HEK293T (cell line): ENCODE data around the gene KCNK5.

Source experiments
- ARNT ChIP-seq: fragments of 450-650 bp; IDR thresholded peaks from 2 replicates; pipeline ENCODE4 v1.6.1; 2017; ENCODE audit warnings: mild to moderate bottlenecking
- BHLHE40 ChIP-seq: fragments of 450-650 bp; IDR thresholded peaks from 2 replicates; pipeline ENCODE4 v1.6.1; 2016; ENCODE audit warnings: mild to moderate bottlenecking, moderate library complexity, borderline replicate concordance

DNA sequence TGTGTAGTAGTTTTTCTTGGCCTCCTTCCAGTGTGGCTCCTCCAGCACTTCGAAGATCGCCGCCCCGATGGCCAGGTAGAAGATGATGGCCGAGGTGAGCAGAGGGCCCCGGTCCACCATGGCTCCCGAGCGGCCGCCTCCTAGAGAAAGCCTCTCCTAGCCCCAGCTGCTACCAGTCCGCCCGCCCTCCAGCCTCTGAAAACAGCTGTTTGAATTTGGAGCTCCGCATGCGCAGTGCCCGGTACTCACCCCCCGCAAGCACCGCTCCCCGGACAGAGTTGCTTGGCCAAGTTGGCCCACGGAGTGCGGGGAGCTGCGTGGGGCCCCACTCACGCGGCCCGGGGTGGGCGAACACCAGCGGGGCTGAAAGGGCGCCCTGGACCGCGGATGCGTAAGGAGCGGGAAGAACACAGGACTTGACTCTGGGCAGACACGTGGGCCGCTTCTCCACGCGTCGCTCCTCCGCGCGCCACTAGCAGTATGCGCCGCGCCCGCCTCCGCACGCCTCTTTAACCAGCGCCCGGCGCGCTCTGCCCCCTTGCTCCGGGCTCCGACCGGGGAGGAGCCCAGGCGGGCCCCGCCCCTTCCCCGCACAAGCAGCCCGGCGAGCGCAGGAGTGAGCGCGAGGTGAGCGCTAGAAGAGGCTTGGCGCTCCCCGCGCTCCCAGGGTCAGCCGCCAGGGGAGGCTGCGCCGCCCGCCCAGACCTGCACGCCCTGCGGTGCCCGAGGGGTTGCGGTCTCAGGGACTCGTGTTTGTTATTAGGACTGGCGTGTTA, at the start of gene KCNK5:
- TF ChIP-seq ARNT: no peak
- TF ChIP-seq BHLHE40: no peak
